HG02678 (cell line): ENCODE data around the gene TTLL5.
"Not testable (repeated sequence)": the region's sequence is repeated elsewhere in the genome, so short reads cannot be mapped to it uniquely, and the experiment has no call there.

Source experiments
- ATAC-seq: cut with Tn5 transposase; IDR thresholded peaks from one replicate; pipeline ENCODE4 v1.9.1; 2021; ENCODE audit warnings: mild to moderate bottlenecking, moderate library complexity; ENCODE audit not compliant: unreplicated experiment

TTLL5 gene

GRCh38 chr14:75826599-75826998 lies 165.6 kb downstream of the TTLL5 start:
- ATAC-seq, result no peak

GRCh38 chr14:75827331-75827730 lies 166.3 kb downstream of the TTLL5 start:
- no peak for ATAC-seq

- ATAC-seq, result no peak
Measured at GRCh38 chr14:75829316-75829715, 168.3 kb downstream of the TTLL5 start.

GRCh38 chr14:75831455-75831854 lies 170.4 kb downstream of the TTLL5 start:
- ATAC-seq, result no peak

GRCh38 chr14:75831952-75832351 lies 170.9 kb downstream of the TTLL5 start:
- no peak for ATAC-seq

- ATAC-seq, result no peak
Measured at GRCh38 chr14:75832621-75833297, 171.7 kb downstream of the TTLL5 start.

- no peak for ATAC-seq
Measured at GRCh38 chr14:75833326-75834020, 172.4 kb downstream of the TTLL5 start.

GRCh38 chr14:75835156-75835725 lies 174.2 kb downstream of the TTLL5 start:
- no peak for ATAC-seq

- ATAC-seq, result no peak
Measured at GRCh38 chr14:75835737-75836136, 174.7 kb downstream of the TTLL5 start.

GRCh38 chr14:75837151-75837787 lies 176.2 kb downstream of the TTLL5 start:
- ATAC-seq, result no peak

- ATAC-seq, result no peak
Measured at GRCh38 chr14:75840911-75841310, 179.9 kb downstream of the TTLL5 start.

- no peak for ATAC-seq
Measured at GRCh38 chr14:75842551-75842950, 181.5 kb downstream of the TTLL5 start.

GRCh38 chr14:75844486-75844885 lies 183.4 kb downstream of the TTLL5 start:
- no peak for ATAC-seq

GRCh38 chr14:75845136-75845804 lies 184.2 kb downstream of the TTLL5 start:
- no peak for ATAC-seq

GRCh38 chr14:75846694-75847093 lies 185.6 kb downstream of the TTLL5 start:
- ATAC-seq, result not testable (repeated sequence)

GRCh38 chr14:75847584-75847983 lies 186.5 kb downstream of the TTLL5 start:
- ATAC-seq, result no peak

- no peak for ATAC-seq
Measured at GRCh38 chr14:75848167-75848913, 187.3 kb downstream of the TTLL5 start.

- ATAC-seq, result no peak
Measured at GRCh38 chr14:75849300-75849895, 188.4 kb downstream of the TTLL5 start.

GRCh38 chr14:75851574-75851866 lies 190.5 kb downstream of the TTLL5 start:
- no peak for ATAC-seq

GRCh38 chr14:75854111-75854799 lies 193.2 kb downstream of the TTLL5 start:
- no peak for ATAC-seq
